HG03280 (cell line): ENCODE measurements around the gene GAL.

Source experiments
- ATAC-seq: cut with Tn5 transposase; IDR thresholded peaks from one replicate; pipeline ENCODE4 v1.9.1; 2021; ENCODE audit warnings: mild to moderate bottlenecking, moderate library complexity; ENCODE audit not compliant: unreplicated experiment

The GAL gene

DNA sequence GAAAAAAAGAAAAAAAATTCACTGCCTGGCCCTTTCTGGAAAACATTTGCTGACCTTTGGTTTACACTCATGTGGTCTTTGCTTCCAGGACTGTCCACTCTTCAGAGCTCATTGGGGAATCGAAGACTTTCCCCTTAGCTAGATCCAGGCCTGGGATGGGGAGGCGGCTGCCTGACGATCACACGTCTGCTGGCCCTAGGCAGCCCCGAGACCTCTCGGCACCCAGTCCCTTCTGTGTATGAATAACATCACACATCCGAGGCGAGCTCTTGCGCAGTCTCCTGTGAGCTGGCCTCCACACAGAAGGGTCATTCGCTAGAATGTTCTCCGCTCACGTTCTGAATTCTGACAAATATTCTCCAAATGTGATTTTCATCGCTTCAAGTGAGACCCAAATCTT lies 25.7 kb upstream of the GAL start:
- ATAC-seq, result no peak

DNA sequence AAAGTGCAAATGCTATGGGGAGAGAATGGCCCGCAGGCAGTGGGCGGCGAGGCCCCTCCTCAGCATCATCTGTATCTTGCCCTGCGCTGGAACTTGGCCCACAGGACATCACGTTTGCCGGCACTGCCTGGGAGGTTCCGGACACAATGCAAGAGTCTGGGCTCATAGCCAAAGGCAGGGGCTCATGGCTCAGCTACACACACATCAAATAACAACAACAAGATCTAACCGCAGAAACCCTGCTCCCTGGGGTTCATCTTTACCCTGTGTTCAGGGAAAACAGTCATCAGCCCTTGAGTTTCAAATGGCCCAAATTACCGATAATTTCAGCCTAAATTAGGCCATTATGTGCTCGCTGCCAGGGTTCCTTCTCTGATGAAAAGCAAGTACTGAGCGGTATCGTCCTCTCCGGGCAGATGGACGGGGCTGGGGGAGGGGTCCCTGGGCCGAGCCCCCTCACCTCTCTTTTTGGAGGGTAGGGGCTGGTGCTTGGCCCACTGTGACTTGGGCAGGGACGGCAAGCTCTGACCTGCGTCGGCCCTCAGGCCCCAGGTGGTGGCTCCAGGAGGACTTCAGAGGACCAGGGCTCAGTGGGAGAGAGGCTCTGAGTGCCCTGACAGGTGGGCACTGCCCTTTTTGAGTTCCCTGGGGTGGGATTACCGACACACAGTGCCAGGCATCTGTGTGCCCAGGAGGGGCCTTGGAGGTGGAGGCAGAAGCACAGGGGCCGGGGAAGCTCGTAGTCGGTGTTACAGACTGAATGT lies 25.0 kb upstream of the GAL start:
- ATAC-seq, result no peak

DNA sequence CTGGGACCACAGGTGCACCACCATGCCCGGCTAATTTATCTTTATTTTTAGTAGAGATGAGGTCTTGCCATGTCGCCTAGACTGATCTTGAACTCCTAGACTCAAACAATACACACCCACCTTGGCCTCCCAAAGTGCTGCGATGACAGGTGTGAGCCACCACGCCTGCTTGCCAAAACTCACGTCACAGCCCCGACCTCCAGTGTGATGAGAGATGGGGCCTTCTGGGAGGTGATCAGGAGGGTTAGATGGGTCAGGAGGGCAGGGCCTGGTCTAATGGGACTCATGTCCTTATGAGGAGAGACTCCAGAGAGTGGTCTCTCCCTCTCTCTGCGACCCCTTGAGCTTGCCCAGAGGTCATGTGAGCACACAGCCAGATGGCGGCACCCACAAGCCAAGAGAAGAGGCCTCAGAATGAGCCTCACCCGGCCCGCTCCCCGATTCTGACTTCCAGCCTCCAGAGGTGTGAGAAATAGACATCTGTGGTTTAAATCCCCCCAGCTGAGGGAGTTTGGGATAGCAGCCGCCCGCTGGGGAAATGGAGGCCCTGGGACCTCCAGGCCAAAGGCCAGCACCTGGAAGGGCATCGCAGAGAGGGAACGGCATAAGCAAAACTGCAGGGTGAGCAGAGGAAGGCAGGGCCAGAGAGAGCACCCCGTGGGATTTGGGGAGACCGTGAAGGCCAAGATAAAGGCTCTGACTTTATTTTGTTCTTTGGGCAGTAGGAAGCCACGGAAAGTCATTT lies 24.1 kb upstream of the GAL start:
- no peak for ATAC-seq

DNA sequence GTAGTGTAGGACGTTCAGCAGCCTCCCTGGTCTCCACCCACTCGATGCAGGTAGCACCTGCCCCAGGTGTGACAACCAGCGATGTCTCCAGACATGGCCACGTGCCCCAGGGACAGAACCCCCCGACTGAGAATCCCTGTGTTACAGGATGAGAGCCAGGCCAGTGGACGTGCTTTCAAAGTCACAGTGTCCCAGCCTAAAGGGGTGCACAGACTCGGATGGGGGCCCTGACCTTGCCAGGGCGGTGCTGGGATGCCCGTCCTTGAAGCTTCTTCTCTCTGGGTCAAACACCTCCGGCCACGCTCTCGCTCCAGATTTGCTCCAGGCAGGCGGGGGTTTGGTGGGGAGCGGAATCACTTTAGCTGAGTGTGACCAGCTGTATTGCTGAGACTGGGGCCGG lies 23.3 kb upstream of the GAL start:
- no peak for ATAC-seq

DNA sequence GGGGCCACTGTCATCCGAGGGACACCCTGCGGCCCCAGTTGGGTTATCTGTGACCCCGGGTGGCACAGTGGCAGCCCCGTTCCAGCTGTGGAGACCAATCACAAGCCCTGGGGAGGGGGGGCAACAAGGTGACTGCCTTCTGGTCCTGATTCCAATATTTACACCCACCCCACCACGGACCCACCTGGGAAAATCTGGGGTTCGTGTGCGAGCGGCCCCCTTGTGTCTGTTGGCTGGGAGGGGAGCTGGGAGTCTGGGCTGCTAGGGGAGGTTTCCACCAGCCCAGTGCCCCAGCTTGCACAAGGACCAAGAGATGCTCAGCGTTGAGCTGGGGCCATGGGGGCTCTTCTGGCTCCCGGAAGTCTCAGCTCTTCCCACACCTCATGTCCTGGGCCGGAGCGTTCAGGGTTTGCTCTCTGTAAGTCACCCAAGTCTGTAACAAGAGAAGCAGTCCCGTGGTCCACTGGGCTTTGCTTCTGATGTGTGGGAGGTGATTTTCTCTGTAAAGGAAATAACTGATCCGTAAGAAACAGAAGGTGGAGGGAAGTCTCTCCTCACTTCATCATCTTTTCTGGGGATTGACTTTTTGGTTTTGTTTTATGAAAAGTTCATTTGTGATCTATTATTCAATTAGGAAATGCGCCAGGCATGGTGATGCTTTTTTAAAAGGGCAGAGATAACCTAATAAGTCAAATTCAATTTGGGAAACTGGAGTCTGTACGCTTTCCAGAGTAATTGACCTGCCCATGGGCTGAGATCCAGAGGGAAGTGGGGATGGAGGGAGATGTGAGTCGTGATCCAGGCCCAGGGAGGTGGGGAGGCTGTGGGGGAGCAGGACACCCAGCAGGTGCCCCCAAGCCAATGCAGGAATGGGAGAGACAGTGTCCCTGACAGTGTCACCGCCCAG lies 22.4 kb upstream of the GAL start:
- ATAC-seq, result no peak

DNA sequence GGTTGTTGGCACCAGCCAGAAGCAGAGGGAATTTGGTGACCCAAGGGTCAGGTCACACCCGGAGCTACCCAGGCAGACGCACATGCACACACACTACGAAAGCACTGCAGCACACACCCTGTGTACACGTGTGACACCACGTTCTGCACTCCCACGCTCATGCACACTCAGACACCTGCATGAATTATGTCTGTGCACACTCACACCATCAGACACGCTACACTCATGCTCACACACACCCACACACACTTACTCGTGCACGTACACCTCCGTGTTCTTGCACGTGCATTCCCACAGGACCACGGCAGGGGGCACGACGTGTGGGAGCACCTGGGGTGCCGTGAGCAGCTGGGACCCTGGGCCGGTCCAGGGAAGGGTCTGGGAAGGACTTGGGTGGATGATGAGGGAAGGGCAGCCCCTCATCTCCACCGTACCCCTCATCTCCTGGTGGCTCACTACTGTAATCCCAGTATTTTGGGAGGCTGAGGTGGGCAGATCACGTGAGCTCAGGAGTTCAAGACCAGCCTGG lies 20.8 kb upstream of the GAL start:
- ATAC-seq, result no peak

DNA sequence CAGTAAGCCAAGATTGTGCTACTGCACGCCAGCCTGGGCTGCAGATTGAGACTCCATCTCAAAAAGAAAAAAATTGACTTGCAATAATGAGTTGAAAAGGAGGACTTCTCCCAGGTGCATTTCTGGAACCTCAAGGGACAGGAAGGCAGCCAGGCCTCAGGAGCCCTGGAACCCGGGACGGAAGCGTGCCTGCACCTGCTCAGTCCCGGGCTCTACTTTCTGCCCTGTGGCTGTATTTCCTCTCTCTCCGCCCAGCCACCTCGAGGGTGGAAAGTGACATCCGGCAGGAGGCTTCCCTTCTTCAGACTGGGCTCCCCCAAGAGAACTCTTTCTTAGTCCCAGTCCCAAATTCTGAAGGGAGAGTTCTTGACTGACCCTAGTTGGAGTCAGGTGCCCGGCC lies 20.2 kb upstream of the GAL start:
- no peak for ATAC-seq

DNA sequence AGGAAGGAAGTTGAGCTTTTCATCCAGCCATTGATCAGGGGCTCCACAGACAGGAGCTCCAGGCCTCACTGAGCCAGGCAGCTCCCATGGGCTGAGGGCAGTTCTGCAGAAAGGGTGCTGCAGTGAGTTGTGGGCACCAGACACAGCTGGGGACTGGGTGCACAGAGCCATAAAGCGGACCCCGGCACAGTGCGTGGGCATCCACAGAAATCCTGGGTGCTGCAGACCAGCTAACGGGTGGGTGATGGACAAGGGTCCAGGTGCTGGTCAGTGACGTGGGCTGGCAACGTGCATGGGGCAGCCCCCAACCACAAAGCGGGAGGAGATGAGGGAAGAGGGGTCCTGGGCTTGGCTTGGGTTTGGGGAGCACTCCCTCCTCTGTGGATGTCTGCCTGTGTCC lies 19.4 kb upstream of the GAL start:
- ATAC-seq, result no peak

DNA sequence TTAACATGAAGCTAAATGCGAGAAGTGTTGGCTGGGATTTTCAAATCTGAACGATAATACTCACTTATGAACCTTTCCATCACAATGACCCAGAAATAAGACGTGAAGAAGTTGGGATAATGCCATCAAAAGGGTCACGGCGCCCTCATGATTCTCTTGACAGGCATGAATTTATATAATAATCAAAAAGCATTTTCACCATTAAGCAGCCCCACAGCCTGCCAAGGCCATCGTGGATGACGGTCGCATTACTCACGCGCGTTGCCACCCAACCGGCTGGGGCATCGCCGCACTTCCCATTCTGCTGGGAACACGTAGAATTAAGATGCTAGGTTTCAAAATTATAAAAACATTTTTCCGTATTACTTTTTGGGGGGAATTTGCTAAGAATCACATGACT lies 18.9 kb upstream of the GAL start:
- no peak for ATAC-seq

DNA sequence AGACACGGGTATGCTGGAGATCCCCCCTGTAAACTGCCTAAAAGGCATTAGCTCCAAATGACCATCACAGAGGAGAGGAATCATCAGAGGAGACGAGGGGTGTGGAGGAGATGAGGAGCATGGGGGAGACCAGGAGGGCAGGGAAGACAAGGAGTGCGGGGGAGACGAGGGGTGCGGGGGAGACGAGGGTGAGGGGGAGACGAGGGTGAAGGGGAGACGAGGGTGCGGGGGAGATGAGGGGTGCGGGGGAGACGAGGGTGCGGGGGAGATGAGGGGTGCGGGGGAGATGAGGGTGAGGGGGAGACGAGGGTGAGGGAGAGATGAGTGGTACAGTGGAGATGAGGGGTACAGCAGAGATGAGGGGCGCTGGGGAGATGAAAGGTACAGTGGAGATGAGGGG lies 17.5 kb upstream of the GAL start:
- ATAC-seq, result no peak

DNA sequence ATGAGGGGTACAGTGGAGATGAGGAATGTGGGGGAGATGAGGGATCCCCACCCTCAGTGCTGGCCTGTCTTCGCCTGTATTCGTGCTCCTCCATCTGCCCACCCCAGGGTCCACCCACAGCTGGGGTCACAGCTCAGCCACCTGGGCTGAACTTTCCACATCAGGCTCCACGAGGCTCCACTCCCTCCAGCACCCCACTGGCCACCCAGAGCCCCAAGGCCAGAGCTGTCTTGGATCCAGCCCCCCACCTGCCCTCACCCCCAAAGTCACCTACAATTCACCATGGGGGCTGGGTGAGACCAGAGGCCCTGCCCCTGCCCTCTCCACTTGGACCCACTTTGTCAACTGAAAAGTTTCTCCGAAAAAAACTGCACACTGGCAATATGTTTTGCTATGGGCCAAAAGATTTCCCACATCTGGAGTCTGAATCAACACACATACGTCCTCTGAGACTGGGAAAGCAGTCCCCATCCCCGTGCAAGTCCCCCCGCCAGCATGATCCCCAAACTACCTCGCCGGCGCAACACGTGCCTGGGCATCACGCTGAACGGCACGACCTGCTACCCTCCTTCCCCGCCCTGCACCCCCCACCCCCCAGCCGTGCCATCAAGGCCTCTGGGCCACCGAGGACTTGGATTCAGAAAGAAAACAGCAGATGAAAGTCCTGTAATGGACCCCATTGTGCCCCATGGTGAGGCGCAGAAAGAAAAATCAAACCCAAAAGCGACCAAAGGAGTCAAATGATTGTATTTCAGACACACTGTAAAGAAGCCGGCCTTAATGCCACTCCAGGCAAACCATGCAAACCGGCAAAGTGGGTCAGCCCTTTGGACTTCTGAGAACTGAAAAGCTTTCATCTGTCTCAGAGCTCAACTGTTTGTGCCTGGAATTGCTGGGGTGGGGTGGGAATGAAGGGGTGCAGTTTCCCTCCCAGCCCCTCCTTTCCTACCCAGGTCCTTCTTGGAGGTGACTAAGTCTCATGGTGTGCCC lies 16.5 kb upstream of the GAL start:
- no peak for ATAC-seq

DNA sequence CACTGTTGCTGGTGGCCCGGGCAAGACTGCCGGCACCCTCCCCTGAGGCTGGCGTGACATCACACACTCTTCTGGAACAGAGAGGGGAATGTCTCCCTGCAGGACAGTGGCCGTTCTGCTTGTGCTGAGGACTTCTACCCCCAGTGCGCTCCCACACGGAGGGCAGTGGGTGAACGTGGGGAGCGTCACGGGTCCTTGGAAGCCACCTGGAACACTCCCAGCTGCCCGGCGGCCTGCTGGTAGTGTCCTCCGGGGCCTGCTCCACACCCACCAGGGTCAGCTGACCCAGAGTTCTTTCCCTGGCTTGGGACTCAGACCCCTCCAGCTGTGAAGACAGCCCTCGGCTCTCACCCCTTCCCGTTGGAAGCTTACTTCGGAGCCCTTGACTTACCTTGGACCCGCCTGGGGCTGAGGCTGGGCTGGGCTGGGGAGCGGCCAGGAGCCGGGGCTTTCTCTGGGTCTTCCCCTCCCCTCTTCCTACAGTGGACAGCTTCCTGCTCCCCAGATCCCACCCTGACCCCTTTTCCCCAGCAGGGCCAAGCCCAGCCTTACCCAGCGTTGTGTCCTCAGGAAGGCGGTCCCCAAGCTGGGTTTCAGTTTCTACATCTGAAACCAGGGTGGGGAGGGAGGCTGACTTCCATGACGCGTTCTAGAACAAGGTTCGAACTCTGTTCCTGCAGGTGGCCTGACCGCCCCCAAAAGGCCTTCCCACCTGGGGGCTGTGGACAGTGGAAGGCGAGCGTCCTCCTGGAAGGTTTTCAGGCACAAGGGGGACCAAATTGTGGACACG lies 14.8 kb upstream of the GAL start:
- ATAC-seq, result no peak

DNA sequence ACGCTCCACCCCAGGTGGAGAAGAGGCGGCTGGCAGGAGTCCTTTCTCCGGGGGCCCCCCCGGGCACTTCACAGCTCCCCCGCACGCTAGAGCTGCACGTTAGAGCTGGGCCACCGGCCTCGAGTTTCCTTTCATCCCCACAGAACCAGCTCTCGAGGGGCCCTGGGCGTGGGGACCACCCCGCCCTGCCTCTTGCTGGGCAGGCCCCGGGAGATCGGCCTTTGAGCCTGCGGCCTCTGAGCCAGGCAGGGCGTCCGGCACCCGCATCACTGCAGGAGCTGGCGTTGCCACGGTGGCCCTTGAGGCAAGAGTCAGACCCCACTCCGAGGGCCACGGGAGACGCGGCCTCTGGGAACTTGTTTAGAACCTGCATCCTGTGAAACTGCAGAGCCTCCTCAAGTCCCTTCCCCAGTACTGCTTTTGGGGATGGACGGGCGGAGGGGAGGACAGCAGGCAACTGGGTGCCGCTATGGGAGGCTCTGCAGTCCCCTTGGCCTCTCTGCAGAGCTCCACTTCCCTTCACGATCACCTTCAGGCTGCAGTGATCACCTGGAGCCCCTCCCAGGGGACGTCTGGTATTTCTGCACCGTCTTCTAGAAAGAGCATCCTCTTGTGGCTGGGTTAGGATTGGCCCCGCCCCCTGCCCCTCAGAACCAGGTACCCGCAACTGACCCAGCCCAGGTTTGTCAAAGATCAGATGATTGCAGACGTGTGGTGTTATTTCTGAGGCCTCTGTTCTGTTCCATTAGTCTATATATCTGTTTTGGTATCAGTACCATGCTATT lies 13.9 kb upstream of the GAL start:
- ATAC-seq, result no peak

DNA sequence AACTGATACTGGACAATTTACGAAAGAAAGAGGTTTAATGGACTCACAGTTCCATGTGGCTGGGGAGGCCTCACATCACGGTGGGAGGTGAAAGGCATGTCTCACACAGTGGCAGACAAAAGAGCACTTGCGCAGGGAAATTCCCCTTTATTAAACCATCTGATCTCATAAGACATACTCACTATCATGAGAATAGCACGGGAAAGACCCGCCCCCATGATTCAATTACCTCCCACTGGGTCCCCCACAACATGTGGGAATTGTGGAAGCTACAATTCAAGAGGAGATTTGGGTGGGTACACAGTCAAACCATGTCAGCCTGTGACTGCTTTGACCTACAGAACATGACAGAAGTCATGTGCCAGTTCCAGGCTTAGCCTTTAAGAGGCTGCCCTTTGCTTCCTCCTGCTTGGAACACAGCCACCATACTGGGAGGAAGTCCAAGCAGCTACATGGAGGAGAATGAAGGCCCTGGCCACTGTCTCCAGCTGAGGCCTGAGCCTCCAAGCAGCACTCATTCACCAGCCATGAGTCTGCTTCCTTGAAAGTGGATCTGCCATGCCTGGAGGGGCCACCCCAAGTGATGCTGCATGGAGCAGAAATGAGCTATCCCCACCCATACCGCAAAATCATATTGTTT lies 10.9 kb upstream of the GAL start:
- ATAC-seq, result no peak

DNA sequence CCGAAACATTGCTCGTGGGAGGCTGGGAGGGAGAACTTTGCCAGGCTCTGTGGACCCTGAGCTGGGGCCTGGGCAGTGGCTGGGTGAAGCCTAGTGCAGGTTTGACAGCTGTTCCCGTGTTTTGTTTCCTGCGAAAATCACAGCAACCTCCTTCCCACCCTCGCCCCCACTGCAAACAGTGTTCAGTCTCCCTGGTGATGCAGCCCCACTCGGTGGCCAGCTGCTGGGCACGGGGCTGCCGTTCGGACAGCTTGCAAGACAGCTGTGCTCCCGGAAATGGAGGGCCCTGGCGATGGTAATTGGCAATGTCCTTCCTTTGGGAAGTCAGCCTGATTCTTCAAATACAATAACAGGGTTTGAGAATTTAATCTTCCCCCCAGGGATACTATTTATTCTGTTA lies 10.4 kb upstream of the GAL start:
- no peak for ATAC-seq

DNA sequence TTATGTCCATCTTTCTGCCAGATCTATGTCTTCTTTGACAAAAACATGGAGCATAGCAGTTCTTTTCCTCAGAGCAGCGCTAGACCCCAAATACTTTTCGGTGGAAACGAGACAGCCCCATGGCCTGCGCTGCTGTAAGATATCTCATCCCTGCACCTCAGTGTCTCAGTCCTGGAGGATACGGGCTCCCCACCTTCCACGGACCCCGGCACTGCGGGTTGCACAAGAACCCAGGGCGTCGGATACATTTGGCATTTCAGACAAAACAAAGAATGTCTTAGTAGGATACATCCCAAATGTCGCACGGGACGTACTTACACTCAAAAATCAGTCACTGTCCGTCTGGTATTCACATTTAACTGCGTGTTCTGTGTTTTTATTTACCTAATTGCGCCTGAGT lies 9.9 kb upstream of the GAL start:
- ATAC-seq, result no peak

DNA sequence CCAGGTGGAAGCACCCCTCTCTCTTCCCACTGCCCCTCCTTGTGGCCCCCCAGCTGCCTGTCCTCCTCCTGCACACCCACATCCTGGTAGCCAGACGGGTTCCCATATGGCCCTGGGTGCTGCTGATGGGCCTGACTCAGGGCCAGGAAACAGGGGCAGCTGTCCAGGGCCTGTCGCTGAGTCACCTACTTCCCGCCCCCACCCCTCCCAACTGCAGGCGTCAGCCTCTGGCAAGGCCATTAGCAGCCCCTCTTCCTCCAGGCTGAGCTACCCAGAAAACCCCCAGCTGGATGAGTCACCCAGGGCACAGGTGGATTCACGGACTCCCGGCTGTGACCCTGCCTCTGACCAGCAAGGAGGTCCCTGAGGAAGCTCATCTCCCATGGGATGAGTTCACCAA lies 6.9 kb upstream of the GAL start:
- no peak for ATAC-seq

DNA sequence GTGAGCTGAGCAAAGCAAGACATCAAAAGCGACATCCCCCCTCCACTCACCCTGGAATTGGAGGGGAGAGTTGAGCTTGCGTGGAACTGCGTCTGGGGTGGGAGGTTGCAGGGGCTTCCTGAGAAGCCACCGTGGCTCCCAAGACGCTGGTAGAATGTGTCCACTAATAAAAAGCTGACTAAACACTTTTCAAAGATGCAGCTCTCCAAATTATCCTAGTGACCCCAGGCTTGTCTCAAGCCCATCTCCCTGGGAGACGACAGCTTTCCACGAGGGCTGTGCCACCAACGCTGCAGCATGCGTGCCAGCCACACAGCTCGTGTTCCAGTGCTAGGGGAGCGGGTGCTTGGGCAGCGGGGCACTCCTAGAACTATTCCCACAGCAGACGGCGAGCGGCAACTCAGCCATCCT lies 6.3 kb upstream of the GAL start:
- ATAC-seq, result no peak
